Transverse colon (tissue), 3 donors: ENCODE data around the gene OOEP.

Experiments
- CTCF ChIP-seq, 5 experiments: fragments of 200-600 bp in 3 of 5; fragments of 450-650 bp in 2 of 5; sonication (generic) in 3 of 5; IDR thresholded peaks; 1 replicate in 2 of 5; 2 replicates in 3 of 5; pipeline ENCODE4 v1.5.1; 2016 to 2017; ENCODE audit warnings: antibody characterized with exemption in 5 of 5, inconsistent platforms in 3 of 5, mild to moderate bottlenecking in 2 of 5, moderate library complexity in 1 of 5
- EP300 ChIP-seq: sonication (generic); formaldehyde crosslinking; IDR thresholded peaks from one replicate; pipeline ENCODE4 v1.6.1; 2017; ENCODE audit warnings: antibody characterized with exemption, low read depth
- POLR2A ChIP-seq: fragments of 450-650 bp; IDR thresholded peaks from one replicate; pipeline ENCODE4 v1.6.1; 2016; ENCODE audit warnings: antibody characterized with exemption, mild to moderate bottlenecking, moderate library complexity

DNA sequence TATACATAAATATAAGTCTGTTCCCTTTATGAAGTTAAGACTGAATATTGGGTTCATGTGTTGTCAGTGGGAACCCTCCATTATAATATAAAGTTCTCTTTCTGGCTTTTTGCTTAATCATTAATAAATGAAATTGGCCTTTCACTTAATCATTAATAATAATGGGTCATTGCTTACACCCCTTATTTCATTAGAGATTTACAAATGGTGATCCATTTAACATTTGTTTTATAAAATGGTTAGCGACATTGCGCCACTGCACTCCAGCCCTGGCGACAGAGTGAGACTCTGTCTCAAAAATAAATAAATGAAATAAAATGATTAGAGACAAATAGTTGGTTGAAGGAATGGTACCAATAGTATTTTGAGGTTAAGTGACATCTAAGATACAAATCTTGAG, 43.4 kb upstream of the OOEP start:
- TF ChIP-seq EP300: no peak
- no peak for TF ChIP-seq CTCF (IDR thresholded peaks at IDR 0.05)
- no peak for TF ChIP-seq POLR2A
